ENCODE results near the gene NANS.

The NANS gene

DNA sequence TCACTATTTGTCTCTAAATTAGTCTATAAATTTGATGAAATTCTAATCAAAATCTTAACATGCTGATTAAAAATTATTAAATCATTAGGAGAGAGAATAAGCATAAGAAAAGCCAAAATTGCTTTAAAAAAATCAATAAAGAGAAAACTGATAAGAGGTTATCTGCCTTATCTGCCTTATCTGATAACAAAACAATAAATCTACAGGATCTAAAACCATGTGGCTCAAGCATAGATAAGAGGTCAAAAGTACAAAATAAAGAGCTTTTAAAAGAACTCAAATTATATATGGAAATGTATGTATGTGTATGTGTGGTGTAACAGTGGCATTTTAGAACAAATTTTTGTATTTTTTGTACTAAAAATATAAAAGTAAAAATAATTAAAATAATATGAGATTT lies 43.9 kb downstream of the NANS start:
- Histone ChIP-seq H3K27me3 (ENCODE audit: insufficient read depth, low read depth) (no peaks in the 10 kb centered on the region), H3K36me3 (ENCODE audit: insufficient read depth) (no peaks in the 10 kb centered on the region), H4K20me1 (ENCODE audit: insufficient read depth) (no peaks in the 10 kb centered on the region), H3K4me3 (IDR thresholded peaks at IDR 0.05; ENCODE audit: insufficient read depth, low read depth, low read length) (no peak overlapping the region), H3K4me1 (ENCODE audit: low read depth, poor library complexity, severe bottlenecking) (peaks cover 97% of the 10 kb centered on the region), H3K9ac (no peak overlapping the region), H3K4me2 (peak overlapping the region; percentile 73), H3K27ac (peak overlapping the region; percentile 81; the same call in 1 of the 2 replicates), H3K79me2 (ENCODE audit: insufficient read depth, low read depth) (peaks cover 26% of the 10 kb centered on the region; the same call in 1 of the 2 replicates), H2AFZ (ENCODE audit: low read depth) (no peak overlapping the region)
- TF ChIP-seq, protein P1, sequence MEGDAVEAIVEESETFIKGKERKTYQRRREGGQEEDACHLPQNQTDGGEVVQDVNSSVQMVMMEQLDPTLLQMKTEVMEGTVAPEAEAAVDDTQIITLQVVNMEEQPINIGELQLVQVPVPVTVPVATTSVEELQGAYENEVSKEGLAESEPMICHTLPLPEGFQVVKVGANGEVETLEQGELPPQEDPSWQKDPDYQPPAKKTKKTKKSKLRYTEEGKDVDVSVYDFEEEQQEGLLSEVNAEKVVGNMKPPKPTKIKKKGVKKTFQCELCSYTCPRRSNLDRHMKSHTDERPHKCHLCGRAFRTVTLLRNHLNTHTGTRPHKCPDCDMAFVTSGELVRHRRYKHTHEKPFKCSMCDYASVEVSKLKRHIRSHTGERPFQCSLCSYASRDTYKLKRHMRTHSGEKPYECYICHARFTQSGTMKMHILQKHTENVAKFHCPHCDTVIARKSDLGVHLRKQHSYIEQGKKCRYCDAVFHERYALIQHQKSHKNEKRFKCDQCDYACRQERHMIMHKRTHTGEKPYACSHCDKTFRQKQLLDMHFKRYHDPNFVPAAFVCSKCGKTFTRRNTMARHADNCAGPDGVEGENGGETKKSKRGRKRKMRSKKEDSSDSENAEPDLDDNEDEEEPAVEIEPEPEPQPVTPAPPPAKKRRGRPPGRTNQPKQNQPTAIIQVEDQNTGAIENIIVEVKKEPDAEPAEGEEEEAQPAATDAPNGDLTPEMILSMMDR (conservative IDR thresholded peaks at IDR 0.05; ENCODE audit: low read depth, low read length): no peak

DNA sequence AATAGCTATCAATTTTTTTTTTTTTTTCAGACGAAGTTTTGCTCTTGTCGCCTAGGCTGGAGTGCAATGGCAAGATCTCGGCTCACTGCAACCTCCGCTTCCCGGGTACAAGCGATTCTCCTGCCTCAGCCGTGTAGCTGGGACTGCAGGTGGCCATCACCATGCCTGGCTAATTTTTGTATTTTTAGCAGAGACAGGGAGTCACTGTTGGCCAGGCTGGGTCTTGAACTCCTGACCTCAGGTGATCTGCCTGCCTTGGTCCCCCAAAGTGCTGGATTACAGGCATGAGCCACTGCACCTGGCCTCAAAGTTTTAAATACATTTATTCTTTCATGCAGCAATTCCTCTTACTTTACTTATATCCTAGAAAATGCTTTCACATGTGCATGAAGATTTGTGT lies 44.9 kb downstream of the NANS start:
- Histone ChIP-seq H3K4me1 (ENCODE audit: low read depth, poor library complexity, severe bottlenecking) (peaks cover 97% of the 10 kb centered on the region), H2AFZ (ENCODE audit: low read depth) (peak overlapping the region; percentile 15; the same call in 1 of the 2 replicates), H3K27me3 (ENCODE audit: insufficient read depth, low read depth) (no peaks in the 10 kb centered on the region), H3K79me2 (ENCODE audit: insufficient read depth, low read depth) (peaks cover 35% of the 10 kb centered on the region; the same call in 1 of the 2 replicates), H4K20me1 (ENCODE audit: insufficient read depth) (no peaks in the 10 kb centered on the region), H3K36me3 (ENCODE audit: insufficient read depth) (no peaks in the 10 kb centered on the region), H3K9ac (peak overlapping the region; percentile 31; the same call in 1 of the 2 replicates), H3K4me2 (peak overlapping the region; percentile 73), H3K27ac (peak overlapping the region; percentile 81), H3K4me3 (IDR thresholded peaks at IDR 0.05; ENCODE audit: insufficient read depth, low read depth, low read length) (no peak overlapping the region)
- TF ChIP-seq, protein P1 (conservative IDR thresholded peaks at IDR 0.05; ENCODE audit: low read depth, low read length): no peak

DNA sequence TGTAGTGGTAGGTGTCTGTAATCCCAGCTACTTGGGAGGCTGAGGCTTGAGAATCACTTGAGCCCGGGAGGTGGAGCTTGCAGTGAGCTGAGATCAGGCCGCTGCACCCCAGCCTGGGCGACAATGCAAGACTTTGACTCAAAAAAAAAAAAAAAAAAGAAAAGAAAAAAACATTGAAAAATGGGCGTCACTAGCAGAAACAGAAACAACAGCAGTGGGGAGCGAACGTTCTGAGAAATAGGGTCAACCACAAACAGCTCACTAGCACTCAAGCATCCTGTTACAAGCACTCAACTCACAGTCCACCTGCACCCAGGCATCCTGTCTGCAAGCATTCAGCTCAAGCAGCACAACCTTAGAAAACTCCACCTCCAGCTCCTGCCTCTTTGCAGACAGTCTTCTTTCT lies 45.3 kb downstream of the NANS start:
- TF ChIP-seq, protein P1 (conservative IDR thresholded peaks at IDR 0.05; ENCODE audit: low read depth, low read length): no peak
- H3K79me2 ChIP-seq (ENCODE audit: insufficient read depth, low read depth): peaks cover 36% of the 10 kb centered on the region; the same call in 1 of the 2 replicates
- no peak overlapping the region for H3K4me3 ChIP-seq (IDR thresholded peaks at IDR 0.05; ENCODE audit: insufficient read depth, low read depth, low read length)
- H4K20me1 ChIP-seq (ENCODE audit: insufficient read depth): no peaks in the 10 kb centered on the region
- H3K9ac ChIP-seq: peak overlapping the region; percentile 35; the same call in 1 of the 2 replicates
- H3K36me3 ChIP-seq (ENCODE audit: insufficient read depth): no peaks in the 10 kb centered on the region
- peak overlapping the region; percentile 81 for H3K27ac ChIP-seq
- peak overlapping the region; percentile 85; the same call in 1 of the 2 replicates for H3K4me2 ChIP-seq
- H2AFZ ChIP-seq (ENCODE audit: low read depth): no peak overlapping the region
- no peaks in the 10 kb centered on the region for H3K27me3 ChIP-seq (ENCODE audit: insufficient read depth, low read depth)
- H3K4me1 ChIP-seq (ENCODE audit: low read depth, poor library complexity, severe bottlenecking): peaks cover 93% of the 10 kb centered on the region

DNA sequence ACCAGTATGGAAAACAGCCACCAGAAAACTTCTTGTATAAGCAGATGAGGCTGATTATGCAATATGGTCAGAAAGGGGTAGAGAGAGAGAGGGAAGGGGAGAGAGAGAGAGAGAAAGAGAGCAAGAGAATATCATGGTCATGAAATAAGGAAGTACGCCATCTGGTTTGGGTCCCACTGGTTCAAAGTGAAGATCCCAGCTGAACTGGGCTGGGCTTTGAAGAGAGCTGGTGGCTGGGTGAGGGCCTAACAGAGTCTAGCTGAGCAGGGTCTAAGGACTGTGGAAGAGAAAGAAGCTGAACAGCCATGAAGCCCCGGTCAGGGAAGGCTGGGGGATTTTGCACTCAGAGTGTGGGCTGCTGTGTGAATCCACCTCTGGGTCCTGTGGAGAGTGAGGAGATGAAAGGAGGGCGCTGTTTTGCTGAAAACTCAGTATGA lies 47.9 kb downstream of the NANS start:
- peaks cover 36% of the 10 kb centered on the region; the same call in 1 of the 2 replicates for H3K79me2 ChIP-seq (ENCODE audit: insufficient read depth, low read depth)
- peak overlapping the region; percentile 81; the same call in 1 of the 2 replicates for H3K27ac ChIP-seq
- H3K4me2 ChIP-seq: no peak overlapping the region; the same call in 1 of the 2 replicates
- H3K4me1 ChIP-seq (ENCODE audit: low read depth, poor library complexity, severe bottlenecking): peaks cover 92% of the 10 kb centered on the region
- no peak overlapping the region for H3K9ac ChIP-seq
- H3K4me3 ChIP-seq (IDR thresholded peaks at IDR 0.05; ENCODE audit: insufficient read depth, low read depth, low read length): no peak overlapping the region
- no peak overlapping the region for H2AFZ ChIP-seq (ENCODE audit: low read depth)
- no peaks in the 10 kb centered on the region for H3K27me3 ChIP-seq (ENCODE audit: insufficient read depth, low read depth)
- TF ChIP-seq, protein P1 (conservative IDR thresholded peaks at IDR 0.05; ENCODE audit: low read depth, low read length): no peak
- no peaks in the 10 kb centered on the region for H4K20me1 ChIP-seq (ENCODE audit: insufficient read depth)
- H3K36me3 ChIP-seq (ENCODE audit: insufficient read depth): no peaks in the 10 kb centered on the region
